WTC11 (cell line): Measurements from ENCODE around the gene MED12L.

Source experiments
- IRF2 ChIP-seq: sonication (generic); formaldehyde crosslinking; IDR thresholded peaks from 2 replicates; pipeline ENCODE4 v1.8.0; 2022; ENCODE audit warnings: low read depth, missing genetic modification reagents, borderline replicate concordance
- ZNF317 ChIP-seq: sonication (generic); formaldehyde crosslinking; IDR thresholded peaks from 2 replicates; pipeline ENCODE4 v1.8.1; 2023; ENCODE audit warnings: low read depth, mild to moderate bottlenecking, moderate library complexity, missing genetic modification reagents, borderline replicate concordance
- ZNF671 ChIP-seq: fragments of 250-450 bp; sonication (Bioruptor Pico); IDR thresholded peaks from 2 replicates; pipeline ENCODE4 v1.8.0; 2021; ENCODE audit warnings: mild to moderate bottlenecking
- TF ChIP-seq, protein P1 (sequence below): fragments of 200-600 bp; IDR thresholded peaks from 2 replicates; pipeline ENCODE4 v1.8.0; 2022; ENCODE audit warnings: antibody characterized with exemption
- TF ChIP-seq, protein P2 (sequence below): sonication (generic); formaldehyde crosslinking; IDR thresholded peaks from 2 replicates; pipeline ENCODE4 v1.8.1; 2023; ENCODE audit warnings: mild to moderate bottlenecking, missing genetic modification reagents, moderate library complexity
- TF ChIP-seq, protein P3 (sequence below): fragments of 250-450 bp; sonication (Bioruptor Pico); IDR thresholded peaks from 2 replicates; pipeline ENCODE4 v2.1.2; 2022; ENCODE audit warnings: mild to moderate bottlenecking, moderate library complexity
- TF ChIP-seq, protein P4 (sequence below): sonication (generic); formaldehyde crosslinking; IDR thresholded peaks from 2 replicates; pipeline ENCODE4 v1.8.1; 2022; ENCODE audit warnings: low read depth, mild to moderate bottlenecking, moderate library complexity, missing genetic modification reagents, borderline replicate concordance

- TF ChIP-seq, protein P1, sequence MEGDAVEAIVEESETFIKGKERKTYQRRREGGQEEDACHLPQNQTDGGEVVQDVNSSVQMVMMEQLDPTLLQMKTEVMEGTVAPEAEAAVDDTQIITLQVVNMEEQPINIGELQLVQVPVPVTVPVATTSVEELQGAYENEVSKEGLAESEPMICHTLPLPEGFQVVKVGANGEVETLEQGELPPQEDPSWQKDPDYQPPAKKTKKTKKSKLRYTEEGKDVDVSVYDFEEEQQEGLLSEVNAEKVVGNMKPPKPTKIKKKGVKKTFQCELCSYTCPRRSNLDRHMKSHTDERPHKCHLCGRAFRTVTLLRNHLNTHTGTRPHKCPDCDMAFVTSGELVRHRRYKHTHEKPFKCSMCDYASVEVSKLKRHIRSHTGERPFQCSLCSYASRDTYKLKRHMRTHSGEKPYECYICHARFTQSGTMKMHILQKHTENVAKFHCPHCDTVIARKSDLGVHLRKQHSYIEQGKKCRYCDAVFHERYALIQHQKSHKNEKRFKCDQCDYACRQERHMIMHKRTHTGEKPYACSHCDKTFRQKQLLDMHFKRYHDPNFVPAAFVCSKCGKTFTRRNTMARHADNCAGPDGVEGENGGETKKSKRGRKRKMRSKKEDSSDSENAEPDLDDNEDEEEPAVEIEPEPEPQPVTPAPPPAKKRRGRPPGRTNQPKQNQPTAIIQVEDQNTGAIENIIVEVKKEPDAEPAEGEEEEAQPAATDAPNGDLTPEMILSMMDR: no peak
- TF ChIP-seq, protein P2, sequence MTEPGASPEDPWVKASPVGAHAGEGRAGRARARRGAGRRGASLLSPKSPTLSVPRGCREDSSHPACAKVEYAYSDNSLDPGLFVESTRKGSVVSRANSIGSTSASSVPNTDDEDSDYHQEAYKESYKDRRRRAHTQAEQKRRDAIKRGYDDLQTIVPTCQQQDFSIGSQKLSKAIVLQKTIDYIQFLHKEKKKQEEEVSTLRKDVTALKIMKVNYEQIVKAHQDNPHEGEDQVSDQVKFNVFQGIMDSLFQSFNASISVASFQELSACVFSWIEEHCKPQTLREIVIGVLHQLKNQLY: no peak
- TF ChIP-seq, protein P3, sequence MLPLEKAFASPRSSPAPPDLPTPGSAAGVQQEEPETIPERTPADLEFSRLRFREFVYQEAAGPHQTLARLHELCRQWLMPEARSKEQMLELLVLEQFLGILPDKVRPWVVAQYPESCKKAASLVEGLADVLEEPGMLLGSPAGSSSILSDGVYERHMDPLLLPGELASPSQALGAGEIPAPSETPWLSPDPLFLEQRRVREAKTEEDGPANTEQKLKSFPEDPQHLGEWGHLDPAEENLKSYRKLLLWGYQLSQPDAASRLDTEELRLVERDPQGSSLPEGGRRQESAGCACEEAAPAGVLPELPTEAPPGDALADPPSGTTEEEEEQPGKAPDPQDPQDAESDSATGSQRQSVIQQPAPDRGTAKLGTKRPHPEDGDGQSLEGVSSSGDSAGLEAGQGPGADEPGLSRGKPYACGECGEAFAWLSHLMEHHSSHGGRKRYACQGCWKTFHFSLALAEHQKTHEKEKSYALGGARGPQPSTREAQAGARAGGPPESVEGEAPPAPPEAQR (CRISPR knock-in tag): no peak
- TF ChIP-seq ZNF317 (no peak), IRF2 (CRISPR knock-in tag) (no peak), ZNF671 (no peak)
- TF ChIP-seq, protein P4, sequence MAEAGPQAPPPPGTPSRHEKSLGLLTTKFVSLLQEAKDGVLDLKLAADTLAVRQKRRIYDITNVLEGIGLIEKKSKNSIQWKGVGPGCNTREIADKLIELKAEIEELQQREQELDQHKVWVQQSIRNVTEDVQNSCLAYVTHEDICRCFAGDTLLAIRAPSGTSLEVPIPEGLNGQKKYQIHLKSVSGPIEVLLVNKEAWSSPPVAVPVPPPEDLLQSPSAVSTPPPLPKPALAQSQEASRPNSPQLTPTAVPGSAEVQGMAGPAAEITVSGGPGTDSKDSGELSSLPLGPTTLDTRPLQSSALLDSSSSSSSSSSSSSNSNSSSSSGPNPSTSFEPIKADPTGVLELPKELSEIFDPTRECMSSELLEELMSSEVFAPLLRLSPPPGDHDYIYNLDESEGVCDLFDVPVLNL (CRISPR knock-in tag): no peak
Measured at GRCh38 chr3:151234825-151235224, 149.4 kb downstream of the MED12L start.
